K562 (cell line): Measurements from ENCODE around the gene TMEM100. TPM values are rescaled to one million over a fixed set of nuclear protein-coding genes. Genes with fewer than 3 reads are reported as not detected.

Experiments
- ARID2 ChIP-seq: fragments of 450-650 bp; IDR thresholded peaks from 2 replicates; pipeline ENCODE4 v1.6.1; 2017; ENCODE audit warnings: antibody characterized with exemption, mild to moderate bottlenecking
- CBFA2T2 ChIP-seq: fragments of 450-650 bp; conservative IDR thresholded peaks from 2 replicates; pipeline ENCODE4 v1.6.1; 2017; ENCODE audit warnings: mild to moderate bottlenecking
- EHMT2 ChIP-seq: fragments of 450-650 bp; IDR thresholded peaks from 2 replicates; pipeline ENCODE4 v1.6.1; 2018; ENCODE audit warnings: antibody characterized with exemption
- ELF1 ChIP-seq: fragments of 200-800 bp; sonication (Bioruptor generic); IDR thresholded peaks from 2 replicates; pipeline ENCODE4 v1.6.1; 2016; ENCODE audit warnings: missing genetic modification characterization, missing compliant biosample characterization
- EP400 ChIP-seq: fragments of 450-650 bp; IDR thresholded peaks from 2 replicates; pipeline ENCODE4 v1.6.1; 2017; ENCODE audit warnings: antibody characterized with exemption, mild to moderate bottlenecking, moderate library complexity
- ETV5 ChIP-seq: sonication (generic); formaldehyde crosslinking; IDR thresholded peaks from 2 replicates; pipeline ENCODE4 v1.4.0; 2020; ENCODE audit warnings: low read depth, mild to moderate bottlenecking, missing genetic modification reagents
- ETV6 ChIP-seq, 3 experiments: fragments of 150-350 bp in 1 of 3; sonication (generic) in 1 of 3; formaldehyde crosslinking in 1 of 3; IDR thresholded peaks; 2 replicates each; pipeline versions ENCODE4 v1.6.1 to v1.8.0; 2014 to 2022; ENCODE audit warnings: borderline replicate concordance in 2 of 3, low read depth in 2 of 3, antibody characterized with exemption in 1 of 3, low read length in 1 of 3, mild to moderate bottlenecking in 1 of 3, missing genetic modification reagents in 1 of 3
- FOSL1 ChIP-seq: fragments of 200-800 bp; sonication (Bioruptor generic); conservative IDR thresholded peaks from 2 replicates; pipeline ENCODE4 v1.6.1; 2016; ENCODE audit warnings: missing genetic modification characterization, missing compliant biosample characterization
- FOXM1 ChIP-seq, 2 experiments: fragments of 450-650 bp in 1 of 2; sonication (generic) in 1 of 2; formaldehyde crosslinking in 1 of 2; IDR thresholded peaks; 2 replicates each; pipeline versions ENCODE4 v1.6.1 to v1.9.0; 2017 to 2022; ENCODE audit warnings: low read depth in 2 of 2, mild to moderate bottlenecking in 2 of 2, missing genetic modification reagents in 1 of 2, moderate library complexity in 1 of 2
- HDAC1 ChIP-seq, 2 experiments: fragments of 450-650 bp; IDR thresholded peaks; 2 replicates each; pipeline ENCODE4 v1.6.1; 2016 to 2017; ENCODE audit warnings: inconsistent platforms in 1 of 2, mild to moderate bottlenecking in 1 of 2, moderate library complexity in 1 of 2
- MEIS2 ChIP-seq: fragments of 450-650 bp; IDR thresholded peaks from 2 replicates; pipeline ENCODE4 v1.6.1; 2014; ENCODE audit warnings: mild to moderate bottlenecking; ENCODE audit not compliant: partially characterized antibody
- MIER1 ChIP-seq: fragments of 450-650 bp; IDR thresholded peaks from 2 replicates; pipeline ENCODE4 v1.6.1; 2016; ENCODE audit warnings: antibody characterized with exemption, mild to moderate bottlenecking, low read depth
- MTA1 ChIP-seq: fragments of 450-650 bp; IDR thresholded peaks from 2 replicates; pipeline ENCODE4 v1.6.1; 2017; ENCODE audit warnings: borderline replicate concordance
- NFE2 ChIP-seq: IDR thresholded peaks from 2 replicates; pipeline ENCODE4 v1.6.1; 2014; ENCODE audit warnings: antibody characterized with exemption, low read depth
- NKRF ChIP-seq: fragments of 450-650 bp; IDR thresholded peaks from 2 replicates; pipeline ENCODE4 v1.6.1; 2016; ENCODE audit warnings: borderline replicate concordance
- PATZ1 ChIP-seq: fragments of 250-450 bp; sonication (Bioruptor Pico); IDR thresholded peaks from 2 replicates; pipeline ENCODE4 v1.5.0; 2020; ENCODE audit warnings: mild to moderate bottlenecking, borderline replicate concordance
- POLR3G ChIP-seq: IDR thresholded peaks from 2 replicates; pipeline ENCODE4 v1.6.1; 2011; ENCODE audit not compliant: insufficient read length, insufficient replicate concordance; ENCODE audit errors: extremely low read depth
- PRMT5 ChIP-seq: sonication (generic); formaldehyde crosslinking; IDR thresholded peaks from 2 replicates; pipeline ENCODE4 v1.5.0; 2020; ENCODE audit warnings: missing genetic modification reagents
- RBM22 ChIP-seq: fragments of 200-400 bp; formaldehyde crosslinking; IDR thresholded peaks from 2 replicates; pipeline ENCODE4 v1.6.1; 2018; ENCODE audit warnings: low read length, low read depth; ENCODE audit not compliant: poor library complexity, severe bottlenecking
- SIRT6 ChIP-seq: IDR thresholded peaks from one replicate; pipeline ENCODE4 v1.6.1; 2012; ENCODE audit warnings: low read depth, mild to moderate bottlenecking, control low read depth, inconsistent platforms, low read length, moderate library complexity
- SMARCA5 ChIP-seq: fragments of 450-650 bp; IDR thresholded peaks from 2 replicates; pipeline ENCODE4 v1.6.1; 2016
- SMARCE1 ChIP-seq: fragments of 450-650 bp; IDR thresholded peaks from 2 replicates; pipeline ENCODE4 v1.7.1; 2016; ENCODE audit warnings: mild to moderate bottlenecking
- ZSCAN29 ChIP-seq: fragments of 450-650 bp; IDR thresholded peaks from 2 replicates; pipeline ENCODE4 v1.6.1; 2017
- polyA plus RNA-seq, 8 experiments: library from polyadenylated mRNA; depleted of rRNA in 4 of 8; stranded (reverse) in 5 of 8; unstranded in 3 of 8; fragments of >200 nt; fragmentation: Nextera tagmentation in 2 of 8; fragmentation: Illumina TruSeq in 1 of 8; extraction: Ambion mirVana in 2 of 8; extraction: Trizol in 1 of 8; gene quantifications; 2 replicates each; pipeline versions ENCODE4 v1.2.1 to v1.2.3, GENCODE V29; 2011 to 2014; ENCODE audit warnings: inconsistent platforms in 1 of 8, missing spikeins in 1 of 8
- total RNA-seq, 7 experiments: library from RNA; depleted of rRNA in 6 of 7; stranded (reverse); fragments of >200 nt in 6 of 7; fragmentation: Illumina TruSeq in 2 of 7; extraction: Trizol in 2 of 7; gene quantifications; 2 replicates each; pipeline versions ENCODE4 v1.2.1 to v1.2.3, GENCODE V29; 2011 to 2021; ENCODE audit warnings: low replicate concordance in 1 of 7
- TF ChIP-seq, protein P1 (sequence below): fragments of 250-450 bp; sonication (Bioruptor Pico); IDR thresholded peaks from 2 replicates; pipeline ENCODE4 v1.8.0; 2022; ENCODE audit warnings: moderate library complexity, mild to moderate bottlenecking, inconsistent platforms

TMEM100 gene
- total and polyA plus RNA-seq, 9 of the 15 experiments (the other 6 are each of a cell fraction or from before 2014, with no cell fraction given), result 0.12 to 0.50 (median 0.19) TPM

GRCh38 chr17:55735731-55736405, 13.2 kb upstream of the TMEM100 start (continued):
- no peak for TF ChIP-seq ETV6 (IDR thresholded peaks at IDR 0.05; ENCODE audit: borderline replicate concordance in 1 of 2, low read depth in 2 of 2, low read length in 1 of 2)
- TF ChIP-seq ETV6 (CRISPR knock-in tag; IDR thresholded peaks at IDR 0.05; ENCODE audit: borderline replicate concordance), result no peak
- no peak for TF ChIP-seq ZSCAN29
- 0 out of 2 replicates have a peak, but pooled peaks have one; percentile 23 for TF ChIP-seq SMARCE1
- no peak for TF ChIP-seq MTA1
- TF ChIP-seq SMARCA5, result peak; percentile 69; the same call in 1 of the 2 replicates
- no peak for TF ChIP-seq SIRT6
- no peak; a peak in 1 of 4 replicates for TF ChIP-seq HDAC1 (IDR thresholded peaks at IDR 0.05)
- no peak for TF ChIP-seq FOSL1 (tag)
- TF ChIP-seq MIER1, result no peak
- no peak for TF ChIP-seq CBFA2T2
- 0 out of 2 replicates have a peak, but pooled peaks have one; percentile 26 for TF ChIP-seq ARID2
- no peak for TF ChIP-seq POLR3G
- peak; percentile 34; the same call in 1 of the 2 replicates for TF ChIP-seq EHMT2
- TF ChIP-seq RBM22, result no peak
- TF ChIP-seq FOXM1 (IDR thresholded peaks at IDR 0.05; ENCODE audit: low read depth), result peak; percentile 34; the same call in 1 of the 2 replicates
- TF ChIP-seq FOXM1 (CRISPR knock-in tag; IDR thresholded peaks at IDR 0.05; ENCODE audit: low read depth), result no peak
- 0 out of 2 replicates have a peak, but pooled peaks have one; percentile 12 for TF ChIP-seq EP400
- no peak for TF ChIP-seq ELF1 (tag)
- TF ChIP-seq ETV5, result no peak
- TF ChIP-seq NFE2, result no peak
- no peak for TF ChIP-seq PRMT5
- TF ChIP-seq MEIS2, result no peak
- TF ChIP-seq, protein P1, sequence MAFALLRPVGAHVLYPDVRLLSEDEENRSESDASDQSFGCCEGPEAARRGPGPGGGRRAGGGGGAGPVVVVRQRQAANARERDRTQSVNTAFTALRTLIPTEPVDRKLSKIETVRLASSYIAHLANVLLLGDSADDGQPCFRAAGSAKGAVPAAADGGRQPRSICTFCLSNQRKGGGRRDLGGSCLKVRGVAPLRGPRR (CRISPR knock-in tag), result no peak
- no peak for TF ChIP-seq PATZ1 (CRISPR knock-in tag)
- TF ChIP-seq NKRF, result no peak
